HG02571 (cell line): ENCODE data around the gene AKR7A3.
"Not testable (repeated sequence)": the region's sequence is repeated elsewhere in the genome, so short reads cannot be mapped to it uniquely, and the experiment has no call there.

ENCODE experiments used
- ATAC-seq: cut with Tn5 transposase; IDR thresholded peaks from one replicate; pipeline ENCODE4 v1.9.1; 2021; ENCODE audit warnings: mild to moderate bottlenecking, moderate library complexity; ENCODE audit not compliant: unreplicated experiment

Gene AKR7A3

GRCh38 chr1:19256301-19256700 lies 32.3 kb downstream of the AKR7A3 start:
- not testable (repeated sequence) for ATAC-seq

GRCh38 chr1:19255288-19255687 lies 33.3 kb downstream of the AKR7A3 start:
- ATAC-seq: no peak

- ATAC-seq: no peak
These were observed 34.2 kb downstream of the AKR7A3 start for GRCh38 chr1:19254416-19254815.

GRCh38 chr1:19251305-19252196 lies 37.0 kb downstream of the AKR7A3 start, which contains the start of the genes EMC1 and MRTO4:
EMC1 (minus strand) TSS chr1:19251524; CDS start chr1:19251509, 15 bp downstream.
MRTO4 (plus strand) TSS chr1:19251805; CDS start chr1:19251836, 31 bp downstream.
- peak; percentile 77 for ATAC-seq

GRCh38 chr1:19250629-19251304 lies 37.8 kb downstream of the AKR7A3 start:
- ATAC-seq: no peak

- no peak for ATAC-seq
These were observed 47.7 kb downstream of the AKR7A3 start for GRCh38 chr1:19240673-19241538.

- ATAC-seq: no peak
These were observed 48.7 kb downstream of the AKR7A3 start for GRCh38 chr1:19239876-19240275.

GRCh38 chr1:19234224-19234623 lies 54.3 kb downstream of the AKR7A3 start:
- no peak for ATAC-seq
